ENCODE measurements around the gene OR9Q2.
"Not testable (repeated sequence)": the region's sequence is repeated elsewhere in the genome, so short reads cannot be mapped to it uniquely, and the experiment has no call there.

OR9Q2 gene

GRCh38 chr11:58188770-58189169, at the start of gene OR9Q2:
TSS of gene OR9Q2 (plus strand) at chr11:58189070. CDS start at chr11:58190491, 1,421 bp downstream.
- no peak for FAIRE-seq

- FAIRE-seq: no peak
Observed at GRCh38 chr11:58142761-58143160, 46.1 kb upstream of the OR9Q2 start.

- no peak for FAIRE-seq
Observed at GRCh38 chr11:58152781-58153180, 36.1 kb upstream of the OR9Q2 start.

GRCh38 chr11:58164389-58164788, 24.5 kb upstream of the OR9Q2 start:
- no peak for FAIRE-seq

GRCh38 chr11:58164990-58165389, 23.9 kb upstream of the OR9Q2 start:
- FAIRE-seq: no peak

- FAIRE-seq: no peak
Observed at GRCh38 chr11:58165504-58166106, 23.3 kb upstream of the OR9Q2 start.

GRCh38 chr11:58177409-58178054, 11.3 kb upstream of the OR9Q2 start:
- no peak for FAIRE-seq

GRCh38 chr11:58178444-58178843, 10.4 kb upstream of the OR9Q2 start:
- no peak for FAIRE-seq

GRCh38 chr11:58179648-58180047, 9.2 kb upstream of the OR9Q2 start:
- FAIRE-seq: no peak

- no peak for FAIRE-seq
Observed at GRCh38 chr11:58186938-58187337, 1.9 kb upstream of the OR9Q2 start.

GRCh38 chr11:58192229-58192628, 3.4 kb downstream of the OR9Q2 start:
- no peak for FAIRE-seq

- FAIRE-seq: no peak
Observed at GRCh38 chr11:58193391-58193790, 4.5 kb downstream of the OR9Q2 start.

- no peak for FAIRE-seq
Observed at GRCh38 chr11:58195939-58196338, 7.1 kb downstream of the OR9Q2 start.

GRCh38 chr11:58199271-58199670, 10.4 kb downstream of the OR9Q2 start:
- FAIRE-seq: no peak

- FAIRE-seq: no peak
Observed at GRCh38 chr11:58204042-58204441, 15.2 kb downstream of the OR9Q2 start, which contains the start of gene OR1S2. TSS of gene OR1S2 (minus strand) at chr11:58204142. CDS start at chr11:58204142, 0 bp downstream.

- FAIRE-seq: not testable (repeated sequence)
Observed at GRCh38 chr11:58212420-58212819, 23.6 kb downstream of the OR9Q2 start, which contains the start of gene OR1S1. TSS of gene OR1S1 (plus strand) at chr11:58212720.

- FAIRE-seq: no peak
Observed at GRCh38 chr11:58216476-58216875, 27.6 kb downstream of the OR9Q2 start.

- FAIRE-seq: no peak
Observed at GRCh38 chr11:58222721-58223120, 33.9 kb downstream of the OR9Q2 start.

- FAIRE-seq: no peak
Observed at GRCh38 chr11:58227956-58228615, 39.2 kb downstream of the OR9Q2 start.

Measured in TTC549 (cell line).